Fibroblast of lung (primary cell): ENCODE results near the gene COL26A1.

Experiments
- EZH2 ChIP-seq: IDR thresholded peaks from 2 replicates; pipeline ENCODE4 v1.5.1; 2012; ENCODE audit warnings: low read length, control low read depth, mild to moderate bottlenecking; ENCODE audit errors: missing control alignments
- TF ChIP-seq, protein P1 (sequence below), 2 donors: IDR thresholded peaks in 1 of 2; conservative IDR thresholded peaks in 1 of 2; 1 replicate in 1 of 2; 2 replicates in 1 of 2; pipeline ENCODE4 v1.5.1; 2011 to 2012; ENCODE audit warnings: low read length in 2 of 2, control low read depth in 1 of 2, inconsistent platforms in 1 of 2, low read depth in 1 of 2, mild to moderate bottlenecking in 1 of 2

DNA sequence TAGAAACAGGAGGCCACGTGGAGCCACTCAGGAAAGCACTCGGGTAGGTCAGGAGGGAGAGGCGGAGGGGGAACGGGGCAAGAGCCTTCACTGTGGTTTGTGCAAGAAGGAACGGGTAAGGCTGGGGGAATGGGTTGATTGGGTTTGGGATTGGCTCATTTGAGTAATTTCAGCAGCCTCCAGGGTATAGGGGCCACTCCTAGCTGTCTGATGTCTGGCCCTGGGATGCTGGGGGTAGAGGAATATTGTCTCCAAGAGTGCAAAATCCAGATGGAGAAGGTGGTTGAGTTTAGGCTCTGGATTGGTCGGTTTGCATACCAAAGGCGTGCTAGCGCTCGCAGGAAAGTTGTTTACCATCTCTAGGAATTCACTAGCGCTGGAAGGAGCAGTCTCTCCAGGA lies 219.2 kb downstream of the COL26A1 start:
- no peak for TF ChIP-seq EZH2
- TF ChIP-seq, protein P1, sequence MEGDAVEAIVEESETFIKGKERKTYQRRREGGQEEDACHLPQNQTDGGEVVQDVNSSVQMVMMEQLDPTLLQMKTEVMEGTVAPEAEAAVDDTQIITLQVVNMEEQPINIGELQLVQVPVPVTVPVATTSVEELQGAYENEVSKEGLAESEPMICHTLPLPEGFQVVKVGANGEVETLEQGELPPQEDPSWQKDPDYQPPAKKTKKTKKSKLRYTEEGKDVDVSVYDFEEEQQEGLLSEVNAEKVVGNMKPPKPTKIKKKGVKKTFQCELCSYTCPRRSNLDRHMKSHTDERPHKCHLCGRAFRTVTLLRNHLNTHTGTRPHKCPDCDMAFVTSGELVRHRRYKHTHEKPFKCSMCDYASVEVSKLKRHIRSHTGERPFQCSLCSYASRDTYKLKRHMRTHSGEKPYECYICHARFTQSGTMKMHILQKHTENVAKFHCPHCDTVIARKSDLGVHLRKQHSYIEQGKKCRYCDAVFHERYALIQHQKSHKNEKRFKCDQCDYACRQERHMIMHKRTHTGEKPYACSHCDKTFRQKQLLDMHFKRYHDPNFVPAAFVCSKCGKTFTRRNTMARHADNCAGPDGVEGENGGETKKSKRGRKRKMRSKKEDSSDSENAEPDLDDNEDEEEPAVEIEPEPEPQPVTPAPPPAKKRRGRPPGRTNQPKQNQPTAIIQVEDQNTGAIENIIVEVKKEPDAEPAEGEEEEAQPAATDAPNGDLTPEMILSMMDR (conservative IDR thresholded peaks at IDR 0.05 in 1 of 2, IDR thresholded peaks at IDR 0.05 in 1 of 2; ENCODE audit: low read depth in 1 of 2, low read length in 2 of 2) = no peak
